ENCODE data around the gene JPH2. TPM values are rescaled to one million over a fixed set of nuclear protein-coding genes. Genes with fewer than 3 reads are reported as not detected.

Gene JPH2
- total RNA-seq, 1 donor from 2014 or later, result 14.2 TPM

DNA sequence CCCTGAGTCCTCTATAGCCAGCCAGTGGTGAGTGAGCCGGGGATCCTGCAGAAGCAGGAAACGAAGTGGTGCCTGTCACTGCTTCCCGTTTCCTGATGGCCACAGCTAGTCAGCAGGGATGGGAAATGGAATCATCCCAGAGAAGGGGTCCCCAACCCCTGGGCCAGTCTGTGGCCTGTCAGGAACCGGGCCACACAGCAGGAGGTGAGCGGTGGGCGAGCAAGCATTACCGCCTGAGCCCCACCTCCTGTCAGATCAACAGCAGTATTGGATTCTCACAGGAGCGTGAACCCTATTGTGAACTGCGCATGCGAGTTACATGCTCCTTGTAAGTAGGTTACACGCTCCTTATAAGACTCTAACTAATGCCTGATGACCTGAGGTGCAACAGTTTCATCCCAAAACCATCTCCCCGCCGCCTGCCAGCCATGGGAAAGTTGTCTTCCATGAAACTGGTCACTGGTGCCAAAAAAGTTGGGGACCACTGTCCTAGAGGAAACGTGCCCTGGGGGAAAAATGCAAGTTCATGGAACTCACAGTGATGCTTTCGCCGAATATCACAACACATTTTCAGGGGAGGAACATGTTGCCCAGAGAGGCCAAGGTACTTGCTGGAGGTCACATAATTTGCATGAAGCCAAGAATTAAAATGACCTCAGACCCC, 113.8 kb downstream of the JPH2 start:
- Mint-ChIP-seq H3K4me3 (ENCODE audit: unreplicated experiment) (no peak overlapping the region), H3K27me3 (ENCODE audit: unreplicated experiment) (peaks cover 13% of the 10 kb centered on the region), H3K4me1 (ENCODE audit: unreplicated experiment) (peaks cover 5% of the 10 kb centered on the region), H3K9me3 (ENCODE audit: unreplicated experiment) (no peaks in the 10 kb centered on the region), H3K27ac (ENCODE audit: unreplicated experiment) (no peak overlapping the region), H3K36me3 (ENCODE audit: unreplicated experiment) (no peaks in the 10 kb centered on the region)
- TF ChIP-seq, protein P1, sequence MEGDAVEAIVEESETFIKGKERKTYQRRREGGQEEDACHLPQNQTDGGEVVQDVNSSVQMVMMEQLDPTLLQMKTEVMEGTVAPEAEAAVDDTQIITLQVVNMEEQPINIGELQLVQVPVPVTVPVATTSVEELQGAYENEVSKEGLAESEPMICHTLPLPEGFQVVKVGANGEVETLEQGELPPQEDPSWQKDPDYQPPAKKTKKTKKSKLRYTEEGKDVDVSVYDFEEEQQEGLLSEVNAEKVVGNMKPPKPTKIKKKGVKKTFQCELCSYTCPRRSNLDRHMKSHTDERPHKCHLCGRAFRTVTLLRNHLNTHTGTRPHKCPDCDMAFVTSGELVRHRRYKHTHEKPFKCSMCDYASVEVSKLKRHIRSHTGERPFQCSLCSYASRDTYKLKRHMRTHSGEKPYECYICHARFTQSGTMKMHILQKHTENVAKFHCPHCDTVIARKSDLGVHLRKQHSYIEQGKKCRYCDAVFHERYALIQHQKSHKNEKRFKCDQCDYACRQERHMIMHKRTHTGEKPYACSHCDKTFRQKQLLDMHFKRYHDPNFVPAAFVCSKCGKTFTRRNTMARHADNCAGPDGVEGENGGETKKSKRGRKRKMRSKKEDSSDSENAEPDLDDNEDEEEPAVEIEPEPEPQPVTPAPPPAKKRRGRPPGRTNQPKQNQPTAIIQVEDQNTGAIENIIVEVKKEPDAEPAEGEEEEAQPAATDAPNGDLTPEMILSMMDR (IDR thresholded peaks at IDR 0.05), result no peak
- DNase-seq (ENCODE audit: extremely low spot score, unreplicated experiment), result peak; percentile 74

- peaks cover 5% of the 10 kb centered on the region for H3K4me1 Mint-ChIP-seq (ENCODE audit: unreplicated experiment)
- DNase-seq (ENCODE audit: extremely low spot score, unreplicated experiment), result no peak
- no peaks in the 10 kb centered on the region for H3K36me3 Mint-ChIP-seq (ENCODE audit: unreplicated experiment)
- H3K9me3 Mint-ChIP-seq (ENCODE audit: unreplicated experiment), result no peaks in the 10 kb centered on the region
- no peak overlapping the region for H3K27ac Mint-ChIP-seq (ENCODE audit: unreplicated experiment)
- no peak overlapping the region for H3K4me3 Mint-ChIP-seq (ENCODE audit: unreplicated experiment)
- TF ChIP-seq, protein P1 (IDR thresholded peaks at IDR 0.05), result no peak
- peaks cover 12% of the 10 kb centered on the region for H3K27me3 Mint-ChIP-seq (ENCODE audit: unreplicated experiment)
Observed at GRCh38 chr20:44072384-44072783, 114.6 kb downstream of the JPH2 start.

GRCh38 chr20:44071526-44072111, 115.4 kb downstream of the JPH2 start:
- TF ChIP-seq, protein P1 (IDR thresholded peaks at IDR 0.05), result no peak
- no peak overlapping the region for H3K4me3 Mint-ChIP-seq (ENCODE audit: unreplicated experiment)
- H3K27me3 Mint-ChIP-seq (ENCODE audit: unreplicated experiment), result peaks cover 12% of the 10 kb centered on the region
- H3K27ac Mint-ChIP-seq (ENCODE audit: unreplicated experiment), result no peak overlapping the region
- no peaks in the 10 kb centered on the region for H3K9me3 Mint-ChIP-seq (ENCODE audit: unreplicated experiment)
- peak; percentile 81 for DNase-seq (ENCODE audit: extremely low spot score, unreplicated experiment)
- H3K36me3 Mint-ChIP-seq (ENCODE audit: unreplicated experiment), result no peaks in the 10 kb centered on the region
- H3K4me1 Mint-ChIP-seq (ENCODE audit: unreplicated experiment), result peaks cover 5% of the 10 kb centered on the region

DNA sequence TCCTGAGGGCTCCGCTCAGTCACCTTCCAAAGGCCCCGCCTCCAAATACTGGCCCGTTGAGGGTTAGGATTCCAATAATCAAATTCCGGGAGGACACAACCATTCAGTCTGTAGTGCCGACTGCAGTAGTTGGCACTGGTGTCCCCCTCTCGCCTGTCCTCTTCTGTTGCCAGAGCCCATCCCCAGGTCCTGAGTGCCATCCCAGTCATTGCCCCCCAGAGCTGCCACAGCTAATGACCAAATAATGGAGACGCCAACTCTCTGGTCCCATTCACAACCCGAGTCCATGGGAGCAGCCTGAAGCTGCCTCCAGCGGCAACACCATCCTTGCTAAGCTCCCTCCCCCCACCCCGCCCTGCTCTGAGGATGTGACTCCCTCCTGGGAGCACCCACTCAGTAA, 115.9 kb downstream of the JPH2 start:
- Mint-ChIP-seq H3K27ac (ENCODE audit: unreplicated experiment) (no peak overlapping the region), H3K4me3 (ENCODE audit: unreplicated experiment) (no peak overlapping the region), H3K9me3 (ENCODE audit: unreplicated experiment) (no peaks in the 10 kb centered on the region), H3K36me3 (ENCODE audit: unreplicated experiment) (no peaks in the 10 kb centered on the region), H3K27me3 (ENCODE audit: unreplicated experiment) (peaks cover 12% of the 10 kb centered on the region), H3K4me1 (ENCODE audit: unreplicated experiment) (peaks cover 5% of the 10 kb centered on the region)
- TF ChIP-seq, protein P1 (IDR thresholded peaks at IDR 0.05), result no peak
- peak; percentile 51 for DNase-seq (ENCODE audit: extremely low spot score, unreplicated experiment)

- peaks cover 5% of the 10 kb centered on the region for H3K4me1 Mint-ChIP-seq (ENCODE audit: unreplicated experiment)
- H3K27me3 Mint-ChIP-seq (ENCODE audit: unreplicated experiment), result peaks cover 12% of the 10 kb centered on the region
- H3K4me3 Mint-ChIP-seq (ENCODE audit: unreplicated experiment), result no peak overlapping the region
- H3K36me3 Mint-ChIP-seq (ENCODE audit: unreplicated experiment), result no peaks in the 10 kb centered on the region
- peak; percentile 70 for DNase-seq (ENCODE audit: extremely low spot score, unreplicated experiment)
- H3K9me3 Mint-ChIP-seq (ENCODE audit: unreplicated experiment), result no peaks in the 10 kb centered on the region
- TF ChIP-seq, protein P1 (IDR thresholded peaks at IDR 0.05), result no peak
- H3K27ac Mint-ChIP-seq (ENCODE audit: unreplicated experiment), result no peak overlapping the region
Observed at GRCh38 chr20:44070139-44070900, 116.7 kb downstream of the JPH2 start.
